Transverse colon (tissue), 4 donors: ENCODE data around the gene OVAAL. TPM values are rescaled to one million over a fixed set of nuclear protein-coding genes. Genes with fewer than 3 reads are reported as not detected.

Experiments
- DNase-seq: peaks from one replicate; pipeline ENCODE4 v3.0.0-alpha.2; 2019
- H3K27ac ChIP-seq, 4 donors: fragments of 200-600 bp; sonication (generic); 2 replicates each; pipeline ENCODE4 v1.5.1; 2016 to 2018; ENCODE audit warnings: inconsistent platforms in 4 of 4
- H3K27me3 ChIP-seq: fragments of 200-600 bp; sonication (generic); 2 replicates; pipeline ENCODE4 v1.5.1; 2017; ENCODE audit warnings: inconsistent platforms
- H3K36me3 ChIP-seq, 4 donors: fragments of 200-600 bp; sonication (generic); 2 replicates each; pipeline ENCODE4 v1.5.1; 2017 to 2019; ENCODE audit warnings: inconsistent platforms in 4 of 4
- H3K4me1 ChIP-seq, 4 donors: fragments of 200-600 bp; sonication (generic); 2 replicates each; pipeline ENCODE4 v1.5.1; 2017 to 2020; ENCODE audit warnings: inconsistent platforms in 4 of 4
- H3K4me3 ChIP-seq, 4 donors: fragments of 200-600 bp; sonication (generic); 1 replicate in 1 of 4; 2 replicates in 3 of 4; pipeline versions ENCODE4 v1.5.1 to v1.6.1; 2017 to 2019; ENCODE audit warnings: inconsistent platforms in 4 of 4
- H3K9me3 ChIP-seq, 2 donors: fragments of 200-600 bp; sonication (generic); 2 replicates each; pipeline ENCODE4 v1.5.1; 2017 to 2019; ENCODE audit warnings: inconsistent platforms in 2 of 2
- CTCF ChIP-seq, 5 experiments: fragments of 200-600 bp in 3 of 5; fragments of 450-650 bp in 2 of 5; sonication (generic) in 3 of 5; IDR thresholded peaks; 1 replicate in 2 of 5; 2 replicates in 3 of 5; pipeline ENCODE4 v1.5.1; 2016 to 2017; ENCODE audit warnings: antibody characterized with exemption in 5 of 5, inconsistent platforms in 3 of 5, mild to moderate bottlenecking in 2 of 5, moderate library complexity in 1 of 5
- EP300 ChIP-seq: sonication (generic); formaldehyde crosslinking; IDR thresholded peaks from one replicate; pipeline ENCODE4 v1.6.1; 2017; ENCODE audit warnings: antibody characterized with exemption, low read depth
- POLR2A ChIP-seq: fragments of 450-650 bp; IDR thresholded peaks from one replicate; pipeline ENCODE4 v1.6.1; 2016; ENCODE audit warnings: antibody characterized with exemption, mild to moderate bottlenecking, moderate library complexity
- POLR2AphosphoS5 ChIP-seq, 3 donors: sonication (generic); formaldehyde crosslinking; IDR thresholded peaks; one replicate each; pipeline ENCODE4 v1.6.1; 2016; ENCODE audit warnings: antibody characterized with exemption in 3 of 3
- WGBS, 2 donors: methylation state at CpG; one replicate each; pipeline ENCODE4 v1.1.5; 2018; ENCODE audit warnings: low coverage in 1 of 2; 5-methylcytosine and 5-hydroxymethylcytosine counted together
- in situ Hi-C, 4 donors: fragments of 200-750 bp; cut with MboI; loops; one replicate each; pipeline versions ENCODE4 v1.15.0 to v1.15.1; 2017; ENCODE audit warnings: low sequenced_read_pairs in 3 of 4, low pct_ligation_motif_present in 1 of 4, low pct_unique_long_range_greater_than_20kb in 1 of 4
- intact Hi-C: fragments of 100-400 bp; cut with DNase I; formaldehyde crosslinking; loops from one replicate; pipeline ENCODE4 v1.15.1; 2023; ENCODE audit warnings: low total_unique reads
- total RNA-seq, 4 donors: library from RNA; depleted of rRNA; stranded (reverse); fragments of >200 nt; gene quantifications; one replicate each; pipeline ENCODE4 v1.1.0, GENCODE V29; 2016

OVAAL gene
- total RNA-seq, 4 donors from 2014 or later = 0.41 TPM; not detected in 3

- Histone ChIP-seq H3K36me3 (no peaks in the 10 kb centered on the region), H3K4me3 (no peak overlapping the region), H3K4me1 (no peaks in the 10 kb centered on the region), H3K27me3 (no peaks in the 10 kb centered on the region), H3K27ac (no peak overlapping the region), H3K9me3 (no peaks in the 10 kb centered on the region)
- intact Hi-C loops = no loop called here
- in situ Hi-C loops = no loop called here
- TF ChIP-seq CTCF (IDR thresholded peaks at IDR 0.05) = no peak
- no peak for TF ChIP-seq POLR2A
- TF ChIP-seq EP300 = no peak
- TF ChIP-seq POLR2AphosphoS5 (IDR thresholded peaks at IDR 0.05) = no peak
- 86 to 95% methylated on average over 2 of the region's 2 CpGs for WGBS, 2 donors
- no peak for DNase-seq
Observed at GRCh38 chr1:180588121-180588520, 29.4 kb downstream of the OVAAL start.

DNA sequence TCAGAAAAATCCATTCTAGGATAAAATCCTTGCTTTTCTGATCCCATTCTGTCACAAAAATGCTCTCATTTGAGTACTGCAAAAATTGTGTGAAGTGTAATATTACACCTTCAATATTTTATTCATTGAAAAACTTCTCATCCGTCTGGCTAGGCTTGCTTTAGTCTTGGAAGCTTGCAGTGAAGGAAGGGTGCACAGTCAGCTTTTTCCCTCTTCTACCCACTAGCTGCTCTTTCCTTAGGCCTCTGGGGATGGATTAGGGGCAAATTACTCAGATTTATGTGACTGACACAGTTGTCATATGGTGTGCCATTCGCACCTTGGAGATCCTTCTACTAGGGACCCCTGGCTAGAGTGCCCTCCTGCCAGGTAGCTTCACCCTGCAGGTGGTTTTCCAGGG is 32.1 kb downstream of the OVAAL start:
- no peak overlapping the region for H3K4me3 ChIP-seq
- intact Hi-C loops = no loop called here
- WGBS, 2 donors = 79 to 100% methylated on average over 1 to 2 of the region's 2 CpGs
- no peak overlapping the region for H3K27ac ChIP-seq
- in situ Hi-C loops = no loop called here
- no peak for DNase-seq
- H3K9me3 ChIP-seq = no peaks in the 10 kb centered on the region
- no peak for TF ChIP-seq CTCF (IDR thresholded peaks at IDR 0.05)
- TF ChIP-seq EP300 = no peak
- TF ChIP-seq POLR2A = no peak
- TF ChIP-seq POLR2AphosphoS5 (IDR thresholded peaks at IDR 0.05) = no peak
- H3K4me1 ChIP-seq = no peaks in the 10 kb centered on the region
- no peaks in the 10 kb centered on the region for H3K27me3 ChIP-seq
- H3K36me3 ChIP-seq = no peaks in the 10 kb centered on the region

- no peak for TF ChIP-seq EP300
- TF ChIP-seq POLR2AphosphoS5 (IDR thresholded peaks at IDR 0.05) = no peak
- TF ChIP-seq POLR2A = no peak
- TF ChIP-seq CTCF (IDR thresholded peaks at IDR 0.05) = no peak
- Histone ChIP-seq H3K36me3 (no peaks in the 10 kb centered on the region), H3K4me3 (no peak overlapping the region), H3K27me3 (no peaks in the 10 kb centered on the region), H3K27ac (no peak overlapping the region), H3K4me1 (peaks cover 0 to 6% (median 0%) of the 10 kb centered on the region in 4 donors), H3K9me3 (no peaks in the 10 kb centered on the region)
- in situ Hi-C loops (no loop called here), intact Hi-C loops (no loop called here)
- WGBS, 2 donors = 80 to 82% methylated on average over 2 to 3 of the region's 3 CpGs
- DNase-seq = no peak
Observed at GRCh38 chr1:180593382-180593781, 34.6 kb downstream of the OVAAL start.

DNA sequence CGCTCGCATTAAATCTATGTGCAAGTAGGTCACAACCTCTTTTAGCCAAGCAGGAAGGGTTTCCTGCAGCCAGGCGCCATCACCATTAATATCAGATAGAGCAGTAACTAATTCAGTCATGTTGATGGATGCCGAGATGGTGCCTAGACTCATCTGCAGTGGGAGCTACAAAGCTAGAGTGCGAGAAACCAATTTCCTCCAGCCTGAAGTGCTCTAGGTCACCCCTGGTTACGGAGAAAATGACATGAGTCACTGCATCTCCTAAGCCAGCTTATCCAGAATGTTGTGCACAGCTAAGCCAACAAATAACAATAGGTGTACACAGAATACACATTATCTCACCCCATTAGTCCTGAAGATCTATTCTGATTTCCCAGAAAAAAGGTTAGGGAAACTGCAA is 36.0 kb downstream of the OVAAL start:
- Histone ChIP-seq H3K4me3 (no peak overlapping the region), H3K27me3 (no peaks in the 10 kb centered on the region), H3K4me1 (peaks cover 0 to 14% (median 0%) of the 10 kb centered on the region in 4 donors), H3K27ac (no peak overlapping the region), H3K36me3 (no peaks in the 10 kb centered on the region), H3K9me3 (no peaks in the 10 kb centered on the region)
- intact Hi-C loops (no loop called here), in situ Hi-C loops (no loop called here)
- no peak for DNase-seq
- 93 to 94% methylated on average over 3 to 6 of the region's 6 CpGs for WGBS, 2 donors
- no peak for TF ChIP-seq POLR2AphosphoS5 (IDR thresholded peaks at IDR 0.05)
- TF ChIP-seq POLR2A = no peak
- TF ChIP-seq CTCF (IDR thresholded peaks at IDR 0.05) = no peak
- no peak for TF ChIP-seq EP300
